ENCODE data around the gene TBC1D9. TPM values are rescaled to one million over a fixed set of nuclear protein-coding genes. Genes with fewer than 3 reads are reported as not detected.

The TBC1D9 gene
- polyA plus RNA-seq, 2 of the 4 experiments (the other 2 are of a cell fraction), result 5.6 to 11.8 TPM

DNA sequence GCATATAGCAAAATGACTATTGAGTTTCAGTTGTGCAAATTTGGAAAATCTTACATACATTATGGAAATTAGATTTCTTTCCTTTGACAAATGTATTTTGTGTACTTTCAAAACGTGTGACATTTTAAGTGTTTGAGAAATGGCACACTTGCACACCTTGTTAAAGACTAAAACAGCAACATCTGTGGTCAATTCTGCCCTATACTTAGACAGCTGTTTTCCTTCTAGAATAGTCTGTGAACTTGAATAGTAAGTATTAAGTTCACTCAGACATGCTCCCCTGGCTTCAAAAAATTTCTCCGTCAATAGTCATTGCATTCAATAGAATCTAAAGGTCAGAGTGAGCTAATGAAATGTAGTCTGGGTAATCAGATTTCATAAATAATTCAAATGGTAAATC, 21.7 kb upstream of the TBC1D9 start:
- ATAC-seq, result no peak
- WGBS (ENCODE audit: missing lambda C conversion rate), result 47% methylated on average over 2 of the region's 2 CpGs
- Histone ChIP-seq H3K4me1 (no peaks in the 10 kb centered on the region), H3K4me2 (no peak overlapping the region), H3K27ac (no peak overlapping the region), H3K4me3 (no peak overlapping the region), H3K9me3 (no peaks in the 10 kb centered on the region)
- no peak for FAIRE-seq
- ChIA-PET POLR2A (no interaction called here), CTCF (no interaction called here)
- no peak for TF ChIP-seq GATA3 (IDR thresholded peaks at IDR 0.05; ENCODE audit: borderline replicate concordance)
- TF ChIP-seq ZSCAN20 (CRISPR knock-in tag; IDR thresholded peaks at IDR 0.05), result no peak
- TF ChIP-seq MAFK (IDR thresholded peaks at IDR 0.05; ENCODE audit: partially characterized antibody), result no peak
- no peak for TF ChIP-seq MAZ (IDR thresholded peaks at IDR 0.05; ENCODE audit: borderline replicate concordance, low read depth, low read length)
- TF ChIP-seq CTCF (IDR thresholded peaks at IDR 0.05), result no peak
- no peak for TF ChIP-seq KDM5A (IDR thresholded peaks at IDR 0.05)
- TF ChIP-seq RFX5 (IDR thresholded peaks at IDR 0.05), result no peak
- no peak for TF ChIP-seq SREBF2 (IDR thresholded peaks at IDR 0.05)
- TF ChIP-seq BHLHE40 (IDR thresholded peaks at IDR 0.05; ENCODE audit: low read depth, low read length), result no peak
- TF ChIP-seq CHD4 (IDR thresholded peaks at IDR 0.05; ENCODE audit: borderline replicate concordance), result no peak
- no peak for DNase-seq (ENCODE audit: low read depth in 1 of 2, low spot score in 1 of 2)

- DNase-seq (ENCODE audit: low read depth in 1 of 2, low spot score in 1 of 2) (no peak), FAIRE-seq (no peak), ATAC-seq (no peak)
- Histone ChIP-seq H3K4me3 (no peak overlapping the region), H3K4me1 (no peaks in the 10 kb centered on the region), H3K27ac (no peak overlapping the region), H3K9me3 (no peaks in the 10 kb centered on the region), H3K4me2 (no peak overlapping the region)
- TF ChIP-seq CTCF (IDR thresholded peaks at IDR 0.05) (no peak), ATOH8 (CRISPR knock-in tag; IDR thresholded peaks at IDR 0.05; ENCODE audit: low read depth) (no peak), NPAS2 (CRISPR knock-in tag; IDR thresholded peaks at IDR 0.05; ENCODE audit: borderline replicate concordance) (no peak), RCOR1 (IDR thresholded peaks at IDR 0.05; ENCODE audit: low read depth, low read length) (no peak), ESRRA (IDR thresholded peaks at IDR 0.05; ENCODE audit: borderline replicate concordance, low read length) (no peak), EP300 (IDR thresholded peaks at IDR 0.05) (no peak), CEBPB (IDR thresholded peaks at IDR 0.05) (no peak), GATA3 (IDR thresholded peaks at IDR 0.05; ENCODE audit: borderline replicate concordance) (no peak)
- TF ChIP-seq, protein P1, sequence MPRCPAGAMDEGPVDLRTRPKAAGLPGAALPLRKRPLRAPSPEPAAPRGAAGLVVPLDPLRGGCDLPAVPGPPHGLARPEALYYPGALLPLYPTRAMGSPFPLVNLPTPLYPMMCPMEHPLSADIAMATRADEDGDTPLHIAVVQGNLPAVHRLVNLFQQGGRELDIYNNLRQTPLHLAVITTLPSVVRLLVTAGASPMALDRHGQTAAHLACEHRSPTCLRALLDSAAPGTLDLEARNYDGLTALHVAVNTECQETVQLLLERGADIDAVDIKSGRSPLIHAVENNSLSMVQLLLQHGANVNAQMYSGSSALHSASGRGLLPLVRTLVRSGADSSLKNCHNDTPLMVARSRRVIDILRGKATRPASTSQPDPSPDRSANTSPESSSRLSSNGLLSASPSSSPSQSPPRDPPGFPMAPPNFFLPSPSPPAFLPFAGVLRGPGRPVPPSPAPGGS (IDR thresholded peaks at IDR 0.05), result no peak
- POLR2A ChIA-PET, result no interaction called here
- 38% methylated on average over 1 of the region's 1 CpG for WGBS (ENCODE audit: missing lambda C conversion rate)
- CTCF ChIA-PET, result no interaction called here
Measured at GRCh38 chr4:140777386-140777785, 21.2 kb upstream of the TBC1D9 start.

GRCh38 chr4:140776556-140776955, 20.4 kb upstream of the TBC1D9 start:
- ChIA-PET CTCF (no interaction called here), POLR2A (no interaction called here)
- DNase-seq (ENCODE audit: low read depth in 1 of 2, low spot score in 1 of 2) (no peak), ATAC-seq (no peak), FAIRE-seq (no peak)
- Histone ChIP-seq H3K9me3 (no peaks in the 10 kb centered on the region), H3K4me3 (no peak overlapping the region), H3K4me2 (no peak overlapping the region), H3K27ac (no peak overlapping the region), H3K4me1 (no peaks in the 10 kb centered on the region)
- WGBS (ENCODE audit: missing lambda C conversion rate), result 100% methylated on average over 2 of the region's 2 CpGs
- TF ChIP-seq EHF (CRISPR knock-in tag; IDR thresholded peaks at IDR 0.05) (no peak), TFCP2L1 (CRISPR knock-in tag; IDR thresholded peaks at IDR 0.05) (no peak), KDM5A (IDR thresholded peaks at IDR 0.05) (no peak), SREBF2 (IDR thresholded peaks at IDR 0.05) (no peak), BHLHE40 (IDR thresholded peaks at IDR 0.05; ENCODE audit: low read depth, low read length) (no peak), GATA3 (IDR thresholded peaks at IDR 0.05; ENCODE audit: borderline replicate concordance) (no peak)
- TF ChIP-seq, protein P2, sequence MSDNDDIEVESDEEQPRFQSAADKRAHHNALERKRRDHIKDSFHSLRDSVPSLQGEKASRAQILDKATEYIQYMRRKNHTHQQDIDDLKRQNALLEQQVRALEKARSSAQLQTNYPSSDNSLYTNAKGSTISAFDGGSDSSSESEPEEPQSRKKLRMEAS (IDR thresholded peaks at IDR 0.05), result no peak
